Measurements from ENCODE around the gene SORL1. TPM values are rescaled to one million over a fixed set of nuclear protein-coding genes. Genes with fewer than 3 reads are reported as not detected.
A peak's percentile ranks its signal among the peaks of the same experiment; 100 is the strongest.

Gene SORL1
- polyA plus RNA-seq, 3 donors: 52.5 to 61.9 (median 59.4) TPM

DNA sequence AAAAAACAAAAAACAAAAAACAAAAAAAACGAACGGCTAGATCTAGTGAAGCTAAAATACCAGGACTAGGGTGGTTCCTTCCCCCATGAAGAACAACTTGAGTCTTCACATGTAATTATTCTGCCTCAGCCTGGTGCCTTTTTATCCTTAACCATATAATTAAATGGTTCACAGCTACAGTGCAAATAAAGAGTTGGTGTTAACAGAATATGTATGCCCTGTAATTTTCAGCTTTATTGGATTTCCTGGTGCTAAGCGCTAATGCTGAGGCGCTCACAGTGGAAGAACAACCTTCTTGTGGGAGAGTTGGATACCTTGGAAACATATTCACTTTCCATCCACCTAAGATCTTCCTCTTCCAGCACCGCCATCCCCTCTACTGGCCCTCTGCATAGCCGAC, 159.1 kb downstream of the SORL1 start:
- Histone ChIP-seq H3K9me3 (replicated peaks in 1 of 2; ENCODE audit: control insufficient read depth in 1 of 2, insufficient read depth in 1 of 2, low read length in 2 of 2) (no peaks in the 10 kb centered on the region), H3K79me2 (ENCODE audit: insufficient read depth, low read length) (no peaks in the 10 kb centered on the region), H3K9ac (ENCODE audit: insufficient read depth, low read length, poor library complexity, severe bottlenecking) (no peak overlapping the region), H3K4me3 (replicated peaks in 1 of 3; ENCODE audit: low read depth in 2 of 3, low read length in 3 of 3) (no peak overlapping the region), H3K27ac (ENCODE audit: low read depth in 1 of 2, low read length in 2 of 2) (no peak overlapping the region), H4K20me1 (ENCODE audit: insufficient read depth, low read length) (peaks cover 80% of the 10 kb centered on the region), H3K4me1 (ENCODE audit: control insufficient read depth in 1 of 2, insufficient read depth in 2 of 2, low read length in 2 of 2) (no peaks in the 10 kb centered on the region), H2AFZ (ENCODE audit: insufficient read depth, low read depth, low read length, poor library complexity, severe bottlenecking) (no peak overlapping the region), H3K27me3 (ENCODE audit: control insufficient read depth in 2 of 2, insufficient read depth in 2 of 2, low read length in 2 of 2) (no peaks in the 10 kb centered on the region), H3K36me3 (replicated peaks in 1 of 2; ENCODE audit: control insufficient read depth in 1 of 2, insufficient read depth in 2 of 2, low read length in 2 of 2) (peaks cover 100% of the 10 kb centered on the region in 2 donors), H3K4me2 (replicated peaks; ENCODE audit: extremely low read depth, low read length, poor library complexity, severe bottlenecking) (no peak overlapping the region)
- Mint-ChIP-seq H3K27me3 (ENCODE audit: low read depth in 3 of 3) (peaks cover 0 to 2% (median 0%) of the 10 kb centered on the region in 3 donors), H3K4me1 (no peaks in the 10 kb centered on the region), H3K36me3 (peaks cover 98% of the 10 kb centered on the region in 2 donors), H3K9me3 (no peaks in the 10 kb centered on the region), H3K27ac (peak overlapping the region in 1 of 7 donors; percentile 26), H3K4me3 (no peak overlapping the region)
- DNase-seq: no peak
- TF ChIP-seq, protein P1, sequence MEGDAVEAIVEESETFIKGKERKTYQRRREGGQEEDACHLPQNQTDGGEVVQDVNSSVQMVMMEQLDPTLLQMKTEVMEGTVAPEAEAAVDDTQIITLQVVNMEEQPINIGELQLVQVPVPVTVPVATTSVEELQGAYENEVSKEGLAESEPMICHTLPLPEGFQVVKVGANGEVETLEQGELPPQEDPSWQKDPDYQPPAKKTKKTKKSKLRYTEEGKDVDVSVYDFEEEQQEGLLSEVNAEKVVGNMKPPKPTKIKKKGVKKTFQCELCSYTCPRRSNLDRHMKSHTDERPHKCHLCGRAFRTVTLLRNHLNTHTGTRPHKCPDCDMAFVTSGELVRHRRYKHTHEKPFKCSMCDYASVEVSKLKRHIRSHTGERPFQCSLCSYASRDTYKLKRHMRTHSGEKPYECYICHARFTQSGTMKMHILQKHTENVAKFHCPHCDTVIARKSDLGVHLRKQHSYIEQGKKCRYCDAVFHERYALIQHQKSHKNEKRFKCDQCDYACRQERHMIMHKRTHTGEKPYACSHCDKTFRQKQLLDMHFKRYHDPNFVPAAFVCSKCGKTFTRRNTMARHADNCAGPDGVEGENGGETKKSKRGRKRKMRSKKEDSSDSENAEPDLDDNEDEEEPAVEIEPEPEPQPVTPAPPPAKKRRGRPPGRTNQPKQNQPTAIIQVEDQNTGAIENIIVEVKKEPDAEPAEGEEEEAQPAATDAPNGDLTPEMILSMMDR (IDR thresholded peaks at IDR 0.05): no peak
- 100% methylated on average over 2 of the region's 6 CpGs for WGBS (ENCODE audit: insufficient coverage)
- intact Hi-C loops (cut with micrococcal nuclease): no loop called here

DNA sequence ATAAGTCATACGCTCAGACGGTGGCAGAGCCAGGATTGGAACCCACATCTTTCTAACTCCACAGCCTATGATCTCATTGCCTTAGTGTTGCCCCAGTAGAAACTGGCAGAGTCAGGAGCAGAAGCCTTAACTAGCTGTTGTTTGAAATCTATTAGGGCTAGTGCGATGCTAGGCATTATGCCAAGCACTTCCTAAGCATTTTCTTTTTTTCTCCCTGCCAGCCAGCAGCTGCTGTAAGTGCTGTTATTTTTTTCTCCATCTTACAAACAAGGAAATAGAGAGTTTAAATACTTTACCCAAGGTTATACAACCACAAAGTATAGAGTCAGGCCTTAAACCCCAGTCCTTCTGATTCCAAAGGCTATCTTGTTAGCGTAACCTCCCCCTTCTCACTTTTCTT, 161.6 kb downstream of the SORL1 start:
- intact Hi-C loops (cut with micrococcal nuclease): no loop called here
- no peaks in the 10 kb centered on the region for H3K4me1 ChIP-seq (ENCODE audit: control insufficient read depth in 1 of 2, insufficient read depth in 2 of 2, low read length in 2 of 2)
- Mint-ChIP-seq H3K27ac (no peak overlapping the region), H3K4me1 (no peaks in the 10 kb centered on the region), H3K9me3 (no peaks in the 10 kb centered on the region), H3K4me3 (no peak overlapping the region), H3K27me3 (ENCODE audit: low read depth in 3 of 3) (peaks cover 0 to under 1% (median 0%) of the 10 kb centered on the region in 3 donors), H3K36me3 (peaks cover 98 to 99% of the 10 kb centered on the region in 2 donors)
- peaks cover 100% of the 10 kb centered on the region in 2 donors for H3K36me3 ChIP-seq (replicated peaks in 1 of 2; ENCODE audit: control insufficient read depth in 1 of 2, insufficient read depth in 2 of 2, low read length in 2 of 2)
- H4K20me1 ChIP-seq (ENCODE audit: insufficient read depth, low read length): peaks cover 76% of the 10 kb centered on the region
- H3K79me2 ChIP-seq (ENCODE audit: insufficient read depth, low read length): no peaks in the 10 kb centered on the region
- H3K4me2 ChIP-seq (replicated peaks; ENCODE audit: extremely low read depth, low read length, poor library complexity, severe bottlenecking): no peak overlapping the region
- no peaks in the 10 kb centered on the region for H3K9me3 ChIP-seq (replicated peaks in 1 of 2; ENCODE audit: control insufficient read depth in 1 of 2, insufficient read depth in 1 of 2, low read length in 2 of 2)
- DNase-seq: no peak
- no peaks in the 10 kb centered on the region for H3K27me3 ChIP-seq (ENCODE audit: control insufficient read depth in 2 of 2, insufficient read depth in 2 of 2, low read length in 2 of 2)
- TF ChIP-seq, protein P1 (IDR thresholded peaks at IDR 0.05): no peak
- no peak overlapping the region for H2AFZ ChIP-seq (ENCODE audit: insufficient read depth, low read depth, low read length, poor library complexity, severe bottlenecking)
- no peak overlapping the region for H3K27ac ChIP-seq (ENCODE audit: low read depth in 1 of 2, low read length in 2 of 2)
- no peak overlapping the region for H3K9ac ChIP-seq (ENCODE audit: insufficient read depth, low read length, poor library complexity, severe bottlenecking)
- no CpG with 5 or more reads among the region's 4 CpGs for WGBS (ENCODE audit: insufficient coverage)
- no peak overlapping the region for H3K4me3 ChIP-seq (replicated peaks in 1 of 3; ENCODE audit: low read depth in 2 of 3, low read length in 3 of 3)

Measured in CD14-positive monocyte (primary cell).